DMS53 treated with DMSO at 0.1 percent for 48 hours (cell line): ENCODE results near the gene ADCY1.

ENCODE experiments used
- DNase-seq: peaks from one replicate; lab custom pipeline; 2025; ENCODE audit not compliant: unreplicated experiment; lab: John Stamatoyannopoulos, UW

The ADCY1 gene

GRCh38 chr7:45649560-45650346, 75.6 kb downstream of the ADCY1 start:
- DNase-seq: no peak

DNA sequence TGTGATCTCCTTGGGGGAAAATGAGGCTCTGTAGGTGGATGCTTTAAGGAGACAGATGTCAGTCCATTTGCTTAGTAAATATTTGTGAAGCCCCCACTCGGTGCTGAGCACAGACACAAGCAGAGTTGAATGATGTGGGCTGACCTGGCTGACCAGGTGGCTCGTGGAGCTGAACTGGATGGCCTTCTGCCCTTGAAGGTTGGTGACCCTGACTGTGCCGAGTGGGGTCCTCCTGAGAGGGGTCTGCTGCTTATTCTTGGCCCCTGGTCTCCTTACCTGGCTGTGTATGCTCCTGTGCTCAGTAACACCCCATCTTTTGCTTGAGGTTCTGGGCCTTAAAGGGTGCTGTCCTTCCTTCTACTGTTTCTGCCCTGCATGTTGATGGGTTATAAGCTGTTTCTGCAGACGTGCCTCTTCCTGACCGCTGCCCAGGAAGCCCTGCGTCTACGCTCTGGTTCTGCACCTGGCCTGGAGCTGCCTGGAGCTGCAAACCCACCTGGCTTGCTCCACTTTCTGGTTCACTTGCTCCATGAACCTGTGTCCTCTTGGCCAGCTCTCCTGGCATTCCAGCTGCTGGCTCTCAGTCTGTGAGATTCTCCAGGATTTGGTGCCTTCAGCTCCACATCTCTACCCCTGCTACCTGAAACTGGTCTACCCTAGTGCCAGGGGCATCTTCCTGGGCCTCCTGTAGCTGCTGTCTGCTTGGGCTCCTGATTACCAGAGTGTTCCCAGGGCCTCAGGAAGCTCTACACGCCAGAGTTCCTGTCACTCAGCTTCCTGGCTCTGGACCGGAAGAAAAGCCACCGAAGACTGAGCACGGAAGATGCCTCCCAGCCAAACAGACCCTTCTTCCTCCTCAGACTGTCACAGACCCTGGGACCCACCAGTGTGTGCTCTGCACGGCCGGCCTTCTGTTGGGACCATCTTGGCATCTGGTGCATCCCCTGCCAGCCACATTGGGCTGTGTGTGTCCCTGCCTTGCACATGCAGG, 76.5 kb downstream of the ADCY1 start:
- no peak for DNase-seq

DNA sequence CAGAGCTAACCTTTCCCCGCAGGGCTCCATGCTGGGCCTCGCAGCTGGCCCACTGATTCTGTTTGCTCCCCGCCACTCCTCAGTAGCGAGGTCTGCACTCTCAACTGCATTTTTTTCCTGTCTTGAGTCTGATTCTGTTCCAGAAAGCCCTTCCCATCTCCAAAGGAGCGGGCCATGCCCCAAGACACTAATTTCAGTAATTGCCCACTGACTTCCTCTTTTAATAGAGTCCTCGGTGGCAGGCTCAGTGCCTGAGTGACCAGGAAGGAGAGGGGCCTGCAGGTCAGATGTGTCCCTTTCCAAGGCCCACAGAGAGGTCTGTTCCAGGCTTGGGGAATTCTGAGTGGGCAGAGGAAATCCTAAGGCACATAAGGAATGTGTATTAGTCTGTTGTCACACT, 77.4 kb downstream of the ADCY1 start:
- DNase-seq: no peak

GRCh38 chr7:45652630-45653029, 78.5 kb downstream of the ADCY1 start:
- no peak for DNase-seq

- DNase-seq: no peak
These were observed 79.2 kb downstream of the ADCY1 start for GRCh38 chr7:45653209-45653907.

- DNase-seq: no peak
These were observed 80.2 kb downstream of the ADCY1 start for GRCh38 chr7:45654341-45654740.

GRCh38 chr7:45655539-45655938, 81.4 kb downstream of the ADCY1 start:
- DNase-seq: no peak

GRCh38 chr7:45656431-45656830, 82.3 kb downstream of the ADCY1 start:
- no peak for DNase-seq

GRCh38 chr7:45657136-45657889, 83.1 kb downstream of the ADCY1 start:
- no peak for DNase-seq

GRCh38 chr7:45657890-45658715, 83.9 kb downstream of the ADCY1 start:
- no peak for DNase-seq

DNA sequence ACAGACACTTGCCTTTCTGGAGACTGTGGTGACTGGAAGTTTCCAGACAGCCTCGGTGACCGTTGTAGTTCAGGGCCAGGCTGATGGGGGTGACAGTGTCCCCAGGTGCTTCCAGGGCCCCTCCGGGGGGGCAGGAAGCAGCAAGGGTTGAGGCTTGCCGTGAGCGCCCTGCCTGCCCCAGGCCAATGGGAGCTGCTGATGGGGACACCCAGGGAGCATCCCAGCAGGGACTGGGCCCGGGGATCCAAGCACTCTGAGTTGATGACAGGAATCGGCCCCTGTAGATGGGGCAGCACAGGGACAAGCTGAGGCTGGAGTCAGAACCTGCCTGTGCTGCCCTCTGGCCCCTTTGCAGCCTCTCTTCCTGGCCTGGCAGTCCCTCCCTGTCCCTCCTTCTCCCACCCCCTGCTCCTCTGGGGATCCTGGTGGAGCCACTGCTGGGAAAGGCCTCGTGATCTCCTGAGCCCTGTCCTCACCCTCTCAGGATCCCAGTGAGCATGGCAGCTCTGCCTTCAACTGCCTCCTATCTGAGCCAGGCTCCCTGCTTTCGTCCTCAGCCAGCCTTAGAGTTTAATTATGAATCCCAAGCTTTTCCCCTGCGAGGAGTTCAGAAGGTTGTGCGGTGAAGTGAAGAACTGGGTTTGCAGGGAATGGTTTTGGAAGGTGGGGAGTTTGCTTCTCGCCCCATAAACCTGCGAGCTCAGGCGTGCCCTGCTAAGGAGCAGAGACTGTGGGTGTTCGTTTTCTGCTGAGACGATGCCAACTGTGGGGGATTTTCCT, 84.7 kb downstream of the ADCY1 start:
- DNase-seq: no peak

DNA sequence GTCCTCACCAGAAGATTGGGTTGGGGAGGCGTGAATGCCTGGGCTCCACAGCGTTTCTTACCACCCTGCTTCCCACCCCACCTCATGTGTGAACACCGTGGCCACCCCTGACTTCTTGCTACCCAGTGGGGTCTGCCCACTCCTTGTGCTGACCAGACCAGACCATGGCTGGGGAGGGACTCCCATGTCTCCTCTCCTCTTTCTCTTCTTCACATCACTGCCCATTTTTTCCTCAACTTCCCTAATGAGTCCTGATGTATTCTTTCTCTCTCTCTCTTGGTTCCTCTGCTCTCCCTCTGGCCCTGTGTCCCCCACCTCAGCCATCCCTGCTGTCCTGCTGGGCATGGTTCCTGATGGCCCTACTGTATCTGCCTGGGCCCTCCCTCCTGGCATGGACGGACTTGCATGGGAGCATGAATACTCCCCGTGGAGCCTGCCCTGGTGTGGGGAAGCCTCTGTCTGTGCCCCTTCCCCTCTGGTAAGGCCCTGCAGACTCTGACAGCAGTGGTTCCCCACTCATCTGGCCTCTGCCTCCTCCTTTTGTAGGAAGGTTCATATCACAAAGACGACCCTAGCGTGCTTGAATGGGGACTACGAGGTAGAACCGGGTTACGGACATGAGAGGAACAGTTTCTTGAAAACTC, 85.5 kb downstream of the ADCY1 start:
- DNase-seq: no peak

DNA sequence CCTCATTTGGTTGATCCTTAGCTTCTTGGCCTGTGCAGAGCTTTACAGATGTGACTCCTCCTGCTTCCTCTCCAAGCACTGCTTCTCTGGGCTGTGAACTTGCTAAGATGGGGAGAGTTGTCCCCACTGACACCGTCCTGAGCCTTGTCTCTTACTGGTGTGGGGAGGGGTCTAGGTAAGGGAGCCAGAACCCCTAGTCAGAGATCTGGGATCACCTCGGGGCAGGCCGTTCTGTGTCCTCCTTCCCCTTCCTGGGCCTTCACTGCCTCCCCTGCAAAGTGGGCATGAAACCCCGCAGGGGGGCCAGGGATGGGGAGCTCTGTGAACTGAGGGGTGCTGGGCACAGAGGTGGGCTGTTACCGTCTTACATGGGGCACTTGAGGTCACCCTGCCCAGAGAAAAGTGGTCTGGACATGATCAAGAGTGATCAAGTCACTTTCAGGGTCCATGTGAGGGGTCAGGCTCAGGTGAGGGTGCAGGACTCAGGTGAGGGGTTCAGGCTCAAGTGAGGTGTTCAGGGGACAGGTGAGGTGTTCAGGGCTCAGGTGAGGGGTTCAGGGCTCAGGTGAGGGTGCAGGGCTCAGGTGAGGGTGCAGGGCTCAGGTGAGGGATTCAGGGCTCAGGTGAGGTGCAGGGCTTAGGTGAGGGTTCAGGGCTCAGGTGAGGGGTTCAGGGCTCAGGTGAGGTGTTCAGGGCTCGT, 86.2 kb downstream of the ADCY1 start:
- no peak for DNase-seq

DNA sequence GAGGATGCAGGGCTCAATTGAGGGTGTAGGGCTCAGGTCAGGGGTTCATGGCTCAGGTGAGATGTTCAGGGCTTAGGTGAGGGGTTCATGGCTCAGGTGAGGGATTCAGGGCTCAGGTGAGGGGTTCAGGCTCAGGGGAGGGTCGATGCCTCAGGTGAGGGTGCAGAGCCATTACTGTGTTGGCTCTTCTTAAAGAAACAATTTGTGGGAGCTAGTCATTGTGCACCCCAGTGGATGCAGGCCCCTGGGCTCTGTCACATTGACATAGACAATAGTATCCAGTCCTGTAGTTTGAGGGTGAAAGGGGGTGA, 86.7 kb downstream of the ADCY1 start:
- no peak for DNase-seq

DNA sequence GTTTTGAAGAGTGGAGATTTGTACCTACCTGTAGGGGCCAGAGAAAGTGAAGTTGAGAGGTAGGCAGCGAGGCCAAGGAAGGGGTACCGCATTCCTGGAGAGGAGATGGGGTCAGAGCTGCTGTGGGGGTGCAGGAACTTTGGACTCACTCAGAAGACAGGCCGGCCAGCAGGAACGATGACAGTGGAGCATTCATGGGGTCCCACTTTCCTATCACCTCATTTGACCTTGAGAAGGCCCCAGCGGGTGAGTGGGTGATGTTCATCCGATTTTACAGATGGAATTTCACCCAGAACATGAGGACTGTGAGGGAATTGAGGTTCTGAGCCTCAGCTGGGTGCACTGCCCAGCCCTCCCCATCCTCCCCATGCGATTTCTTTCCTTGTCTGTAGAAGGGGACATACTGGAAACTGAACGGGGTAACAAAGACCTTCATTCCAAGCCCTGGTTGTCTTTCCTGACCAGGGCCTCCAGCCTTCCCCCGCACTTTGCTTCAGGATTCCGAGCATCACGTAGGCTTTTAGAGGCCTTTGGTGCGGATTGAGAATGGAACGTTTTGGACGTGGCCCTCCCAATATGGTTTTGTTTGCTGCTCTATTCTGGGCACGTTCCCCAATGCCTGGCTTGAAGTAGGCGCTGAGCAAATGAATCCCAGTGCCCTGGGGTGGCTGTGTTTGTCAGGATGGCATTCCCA, 87.3 kb downstream of the ADCY1 start:
- DNase-seq: no peak

- DNase-seq: no peak
These were observed 87.8 kb downstream of the ADCY1 start for GRCh38 chr7:45662018-45662417.

- no peak for DNase-seq
These were observed 88.5 kb downstream of the ADCY1 start for GRCh38 chr7:45662540-45663166.
